ENCODE measurements around the gene MOB1A. TPM values are rescaled to one million over a fixed set of nuclear protein-coding genes. Genes with fewer than 3 reads are reported as not detected.
"Not testable (repeated sequence)": the region's sequence is repeated elsewhere in the genome, so short reads cannot be mapped to it uniquely, and the experiment has no call there.

MOB1A gene
- total RNA-seq, 3 donors from 2014 or later: 117 to 129 (median 124) TPM

GRCh38 chr2:74188696-74189095 lies 10.0 kb upstream of the MOB1A start:
- H3K9me3 ChIP-seq: no peaks in the 10 kb centered on the region
- H3K4me1 ChIP-seq (ENCODE audit: low read depth): no peaks in the 10 kb centered on the region
- DNase-seq (no peak), ATAC-seq (no peak)
- intact Hi-C loops (cut with DNase I, micrococcal nuclease): no loop called here
- no peak overlapping the region for H3K4me3 ChIP-seq
- no peak for TF ChIP-seq CTCF (IDR thresholded peaks at IDR 0.05)
- no peaks in the 10 kb centered on the region for H3K36me3 ChIP-seq (ENCODE audit: low read depth)

- DNase-seq (no peak), ATAC-seq (no peak)
- TF ChIP-seq CTCF (IDR thresholded peaks at IDR 0.05): no peak
- H3K9me3 ChIP-seq: no peaks in the 10 kb centered on the region
- H3K36me3 ChIP-seq (ENCODE audit: low read depth): no peaks in the 10 kb centered on the region
- H3K4me3 ChIP-seq: no peak overlapping the region
- intact Hi-C loops (cut with DNase I, micrococcal nuclease): no loop called here
- no peaks in the 10 kb centered on the region for H3K4me1 ChIP-seq (ENCODE audit: low read depth)
Observed at GRCh38 chr2:74188018-74188601, 9.4 kb upstream of the MOB1A start.

DNA sequence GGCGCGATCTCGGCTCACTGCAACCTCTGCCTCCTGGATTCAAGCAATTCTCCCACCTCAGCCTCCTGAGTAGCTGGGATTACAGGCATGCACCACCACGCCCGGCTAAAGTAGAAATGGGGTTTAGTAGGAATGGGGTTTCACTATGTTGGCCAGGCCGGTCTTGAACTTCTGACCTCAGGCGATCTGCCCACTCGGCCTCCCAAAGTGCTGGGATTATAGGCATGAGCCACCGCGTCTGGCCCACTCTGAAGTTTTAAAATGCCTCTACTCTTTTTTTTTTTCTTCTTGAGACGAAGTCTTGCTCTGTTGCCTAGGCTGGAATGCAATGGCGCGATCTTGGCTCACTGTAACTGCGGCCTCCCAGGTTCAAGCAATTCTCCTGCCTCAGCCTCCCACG lies 8.0 kb upstream of the MOB1A start:
- ATAC-seq; DNase-seq; H3K4me1 ChIP-seq (ENCODE audit: low read depth); H3K9me3 ChIP-seq; H3K36me3 ChIP-seq (ENCODE audit: low read depth); intact Hi-C loops (cut with DNase I, micrococcal nuclease); H3K4me3 ChIP-seq: not testable (repeated sequence)

DNA sequence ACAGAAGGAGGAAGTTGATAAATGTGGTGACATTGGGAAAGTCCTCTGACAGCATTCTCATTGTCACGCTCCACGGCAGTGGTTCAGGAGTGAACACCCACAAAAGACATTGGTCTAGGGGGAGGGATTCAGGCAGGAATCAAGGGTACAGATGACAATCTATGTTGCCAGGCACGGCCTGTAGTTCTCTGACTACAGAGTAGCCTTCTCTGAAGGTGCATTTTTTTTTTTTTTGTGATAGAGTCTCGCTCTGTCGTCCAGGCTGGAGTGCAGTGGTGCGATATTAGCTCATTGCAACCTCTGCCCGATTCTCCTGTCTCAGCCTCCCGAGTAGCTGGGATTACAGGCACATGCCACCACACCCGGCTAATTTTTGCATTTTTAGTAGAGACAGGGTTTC lies 7.4 kb upstream of the MOB1A start:
- H3K9me3 ChIP-seq: no peaks in the 10 kb centered on the region
- H3K36me3 ChIP-seq (ENCODE audit: low read depth): no peaks in the 10 kb centered on the region
- intact Hi-C loops (cut with DNase I, micrococcal nuclease): no loop called here
- H3K4me1 ChIP-seq (ENCODE audit: low read depth): no peaks in the 10 kb centered on the region
- no peak for DNase-seq
- no peak overlapping the region for H3K4me3 ChIP-seq
- TF ChIP-seq CTCF (IDR thresholded peaks at IDR 0.05): no peak
- peak; percentile 74 for ATAC-seq

GRCh38 chr2:74183878-74184277 lies 5.2 kb upstream of the MOB1A start:
- no peak for DNase-seq
- Histone ChIP-seq H3K4me1 (ENCODE audit: low read depth) (no peaks in the 10 kb centered on the region), H3K36me3 (ENCODE audit: low read depth) (no peaks in the 10 kb centered on the region), H3K4me3 (no peak overlapping the region), H3K9me3 (no peaks in the 10 kb centered on the region)
- intact Hi-C loops (cut with DNase I, micrococcal nuclease): no loop called here
- ATAC-seq: no peak
- no peak for TF ChIP-seq CTCF (IDR thresholded peaks at IDR 0.05)

DNA sequence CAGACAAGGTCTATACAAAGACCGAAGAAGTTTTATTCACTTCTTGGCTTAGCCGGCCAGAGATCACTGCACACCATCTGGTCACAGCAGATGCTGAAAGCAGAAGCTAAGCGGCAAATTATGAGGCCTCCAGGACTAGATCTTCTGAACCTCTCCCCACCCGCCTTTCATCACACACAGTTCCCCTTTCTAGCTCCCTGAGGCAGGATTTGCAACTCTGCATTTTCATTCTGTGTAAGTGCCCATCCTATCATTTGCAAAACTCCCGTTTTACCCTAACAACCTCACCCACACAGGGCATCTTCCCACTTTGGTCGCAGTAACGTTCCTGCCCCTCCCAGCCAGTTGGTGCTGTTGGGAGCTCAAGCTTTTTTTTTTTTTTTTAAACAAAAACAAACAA lies 3.1 kb upstream of the MOB1A start:
- peak in 1 of 3 donors; percentile 48 for DNase-seq
- Histone ChIP-seq H3K4me3 (no peak overlapping the region), H3K9me3 (no peaks in the 10 kb centered on the region), H3K36me3 (ENCODE audit: low read depth) (no peaks in the 10 kb centered on the region), H3K4me1 (ENCODE audit: low read depth) (no peaks in the 10 kb centered on the region)
- peak; percentile 24 for ATAC-seq
- intact Hi-C loops (cut with DNase I, micrococcal nuclease): no loop called here
- no peak for TF ChIP-seq CTCF (IDR thresholded peaks at IDR 0.05)
